GM13977 (cell line): ENCODE results near the gene RAPGEF2.
"Not testable (repeated sequence)": the region's sequence is repeated elsewhere in the genome, so short reads cannot be mapped to it uniquely, and the experiment has no call there.

ENCODE experiments used
- DNase-seq: peaks from one replicate; pipeline ENCODE4 v3.0.0; 2012; ENCODE audit warnings: low spot score
- CTCF ChIP-seq: IDR thresholded peaks from 2 replicates; pipeline ENCODE4 v1.5.1; 2012; ENCODE audit warnings: mild to moderate bottlenecking, control low read depth; ENCODE audit not compliant: insufficient read depth; ENCODE audit errors: extremely low read depth, missing control alignments
- in situ Hi-C: fragments of 300-500 bp; cut with MboI; formaldehyde crosslinking; loops from one replicate; pipeline ENCODE4 v1.12.0; 2022; ENCODE audit warnings: low sequenced_read_pairs, low pct_unique_long_range_greater_than_20kb, mixed read lengths, inconsistent platforms; ENCODE audit not compliant: unreplicated experiment

RAPGEF2 gene

GRCh38 chr4:159158985-159159384 lies 56.1 kb downstream of the RAPGEF2 start:
- no peak for DNase-seq
- TF ChIP-seq CTCF = no peak
- in situ Hi-C loops = no loop called here

- TF ChIP-seq CTCF = no peak
- in situ Hi-C loops = no loop called here
- no peak for DNase-seq
These were observed 56.7 kb downstream of the RAPGEF2 start for GRCh38 chr4:159159611-159160010.

DNA sequence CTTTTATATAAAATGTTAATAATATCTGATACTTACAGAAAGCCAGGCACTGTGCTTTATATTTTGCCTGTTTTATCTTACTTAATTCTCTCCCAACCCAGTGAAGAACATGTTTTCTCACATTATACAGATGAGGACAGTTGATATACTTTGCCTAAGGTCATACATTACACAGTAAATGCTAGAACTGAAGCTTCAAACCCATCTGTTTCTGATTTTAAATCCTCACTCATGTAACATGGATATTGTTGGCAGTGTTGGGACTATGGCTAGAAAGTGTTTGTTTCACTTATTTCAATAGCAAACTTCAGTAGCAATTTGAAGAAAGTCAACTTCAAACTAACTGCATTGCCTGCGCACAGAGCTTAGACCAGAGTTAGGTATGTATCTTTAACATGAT lies 57.4 kb downstream of the RAPGEF2 start:
- TF ChIP-seq CTCF = no peak
- no peak for DNase-seq
- in situ Hi-C loops = no loop called here

DNA sequence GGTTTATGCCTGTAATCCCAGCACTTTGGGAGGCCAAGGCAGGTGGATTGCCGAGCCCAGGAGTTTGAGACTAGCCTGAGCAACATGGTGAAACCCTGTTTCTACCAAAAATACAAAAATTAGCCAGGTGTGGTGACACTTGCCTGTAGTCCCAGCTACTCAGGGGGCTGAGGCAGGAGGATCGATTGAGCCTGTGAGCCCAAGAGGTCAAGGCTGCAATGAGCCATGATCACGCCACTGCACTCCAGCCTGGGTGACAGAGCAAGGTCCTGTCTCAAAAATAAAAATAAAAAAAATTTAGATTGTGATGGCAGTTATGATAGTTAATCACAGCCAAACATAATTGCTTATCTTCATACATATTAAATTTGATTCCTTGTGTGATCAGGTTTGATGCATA lies 58.6 kb downstream of the RAPGEF2 start:
- in situ Hi-C loops, DNase-seq: not testable (repeated sequence)

- DNase-seq = no peak
- in situ Hi-C loops = no loop called here
- TF ChIP-seq CTCF = no peak
These were observed 59.7 kb downstream of the RAPGEF2 start for GRCh38 chr4:159162576-159162975.

DNA sequence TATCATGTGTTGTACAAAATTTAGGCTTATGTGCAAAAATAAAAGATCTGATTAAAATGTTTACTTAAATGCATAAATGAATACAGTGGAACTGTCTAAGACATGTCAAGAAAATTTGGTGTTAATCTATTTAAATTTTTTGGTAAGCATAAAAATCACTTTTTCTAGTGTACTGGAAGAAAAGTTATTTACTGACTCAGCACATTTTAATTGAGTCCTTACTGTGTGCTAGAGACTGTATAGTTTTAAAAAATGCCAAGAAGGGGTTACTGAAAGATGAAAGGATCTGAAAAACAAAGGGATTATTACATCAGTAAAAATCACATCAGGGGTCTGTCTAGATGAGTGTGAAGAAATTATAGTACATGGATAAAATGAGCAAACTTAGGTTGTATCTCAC lies 60.6 kb downstream of the RAPGEF2 start:
- no peak for DNase-seq
- TF ChIP-seq CTCF = no peak
- in situ Hi-C loops = no loop called here

DNA sequence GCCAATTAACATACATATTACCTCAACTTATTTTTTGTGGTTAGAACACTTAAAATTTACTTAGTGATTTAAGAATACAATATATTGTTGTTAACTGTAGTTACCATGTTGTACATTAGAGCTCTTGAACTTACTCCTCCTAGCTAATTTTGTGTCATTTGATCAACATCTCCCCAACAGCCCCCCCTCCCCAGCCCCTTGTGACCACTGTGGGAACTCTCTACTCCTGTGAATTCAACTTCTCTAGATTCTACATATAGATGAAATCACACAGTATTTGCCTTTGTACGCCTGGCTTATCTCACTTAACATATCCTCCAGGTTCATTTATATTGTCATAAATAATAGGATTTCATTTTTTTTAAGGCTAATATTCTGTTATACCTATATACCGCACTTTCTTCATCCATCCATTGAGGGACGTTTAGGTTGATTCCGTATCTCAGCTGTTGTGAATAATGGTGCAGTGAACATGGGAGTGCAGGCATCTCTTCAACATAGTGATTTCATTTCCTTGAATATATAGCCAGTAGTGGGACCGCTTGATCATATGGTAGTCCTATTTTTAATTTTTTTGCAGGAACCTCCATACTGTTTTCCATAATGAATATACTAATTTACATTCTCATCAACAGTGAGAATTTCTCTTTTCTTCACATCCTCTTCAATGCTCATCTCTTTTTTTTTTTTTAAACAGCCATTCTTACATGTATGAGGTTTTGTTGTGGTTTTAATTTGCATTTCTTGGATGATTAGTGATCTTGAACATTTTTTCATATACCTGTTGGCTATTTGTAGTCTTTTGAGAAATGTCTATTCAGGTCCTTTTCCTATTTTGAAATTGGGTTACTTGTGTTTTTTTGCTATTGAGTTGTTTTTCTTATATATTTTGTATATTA lies 66.8 kb downstream of the RAPGEF2 start:
- no peak for TF ChIP-seq CTCF
- in situ Hi-C loops = no loop called here
- no peak for DNase-seq
